HG02840 (cell line): ENCODE measurements around the gene OTOS.

ENCODE experiments used
- ATAC-seq: cut with Tn5 transposase; IDR thresholded peaks from one replicate; pipeline ENCODE4 v1.9.1; 2021; ENCODE audit warnings: mild to moderate bottlenecking, moderate library complexity, moderate number of reproducible peaks; ENCODE audit not compliant: unreplicated experiment, low FRiP score

OTOS gene

GRCh38 chr2:240125742-240126141, 14.7 kb downstream of the OTOS start:
- ATAC-seq = no peak

GRCh38 chr2:240124651-240125030, 15.8 kb downstream of the OTOS start:
- no peak for ATAC-seq

- no peak for ATAC-seq
Measured at GRCh38 chr2:240123821-240124650, 16.4 kb downstream of the OTOS start.

- no peak for ATAC-seq
Measured at GRCh38 chr2:240121675-240122074, 18.8 kb downstream of the OTOS start.

GRCh38 chr2:240121190-240121589, 19.3 kb downstream of the OTOS start:
- no peak for ATAC-seq

GRCh38 chr2:240114233-240114632, 26.2 kb downstream of the OTOS start:
- no peak for ATAC-seq

GRCh38 chr2:240112914-240113690, 27.4 kb downstream of the OTOS start:
- ATAC-seq = no peak

- ATAC-seq = no peak
Measured at GRCh38 chr2:240111253-240111652, 29.2 kb downstream of the OTOS start.

- ATAC-seq = no peak
Measured at GRCh38 chr2:240109386-240109785, 31.1 kb downstream of the OTOS start.

- no peak for ATAC-seq
Measured at GRCh38 chr2:240107477-240107796, 33.0 kb downstream of the OTOS start.

- ATAC-seq = no peak
Measured at GRCh38 chr2:240106765-240107476, 33.5 kb downstream of the OTOS start.

GRCh38 chr2:240105982-240106381, 34.5 kb downstream of the OTOS start:
- no peak for ATAC-seq

- no peak for ATAC-seq
Measured at GRCh38 chr2:240103136-240103535, 37.3 kb downstream of the OTOS start.

- ATAC-seq = no peak
Measured at GRCh38 chr2:240098349-240098748, 42.1 kb downstream of the OTOS start.

- ATAC-seq = no peak
Measured at GRCh38 chr2:240095556-240096523, 44.6 kb downstream of the OTOS start.

GRCh38 chr2:240089306-240089705, 51.2 kb downstream of the OTOS start:
- ATAC-seq = no peak
